Astrocyte (in vitro differentiated cells and primary cell): ENCODE measurements around the gene CCAR1.

Experiments
- CTCF ChIP-seq: IDR thresholded peaks from 2 replicates; pipeline ENCODE4 v1.5.1; 2011; ENCODE audit warnings: low read depth, mild to moderate bottlenecking, inconsistent platforms, low read length, moderate library complexity; ENCODE audit not compliant: insufficient read depth
- EZH2 ChIP-seq: IDR thresholded peaks from 2 replicates; pipeline ENCODE4 v1.6.1; 2012; ENCODE audit warnings: mild to moderate bottlenecking, low read length, inconsistent platforms; ENCODE audit not compliant: insufficient read depth

DNA sequence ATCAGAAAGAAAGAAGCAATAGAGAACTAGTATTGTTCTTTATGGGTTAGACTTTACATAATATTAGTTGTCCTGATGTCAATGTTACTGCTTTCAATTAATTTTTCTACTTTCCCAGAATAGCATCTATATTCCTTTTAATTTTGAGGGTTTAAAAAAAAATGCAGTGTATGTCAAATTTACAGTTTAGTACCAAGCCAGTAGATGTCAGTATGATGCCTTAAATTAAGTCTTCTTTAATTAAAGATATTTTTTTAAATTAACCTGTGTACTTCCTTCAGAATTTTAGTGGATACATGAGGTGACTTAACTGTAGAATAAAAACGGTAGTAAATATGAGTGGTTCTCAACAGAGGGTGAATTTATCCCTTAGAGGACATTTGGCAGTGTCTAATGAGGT is 71.1 kb downstream of the CCAR1 start:
- peak; percentile 10 for TF ChIP-seq CTCF
- TF ChIP-seq EZH2 = no peak
